Measurements from ENCODE around the gene DNAJC13. TPM values are rescaled to one million over a fixed set of nuclear protein-coding genes. Genes with fewer than 3 reads are reported as not detected.

The DNAJC13 gene
- total and polyA plus RNA-seq, 7 donors, result 7.4 to 30.9 (median 24.7) TPM

DNA sequence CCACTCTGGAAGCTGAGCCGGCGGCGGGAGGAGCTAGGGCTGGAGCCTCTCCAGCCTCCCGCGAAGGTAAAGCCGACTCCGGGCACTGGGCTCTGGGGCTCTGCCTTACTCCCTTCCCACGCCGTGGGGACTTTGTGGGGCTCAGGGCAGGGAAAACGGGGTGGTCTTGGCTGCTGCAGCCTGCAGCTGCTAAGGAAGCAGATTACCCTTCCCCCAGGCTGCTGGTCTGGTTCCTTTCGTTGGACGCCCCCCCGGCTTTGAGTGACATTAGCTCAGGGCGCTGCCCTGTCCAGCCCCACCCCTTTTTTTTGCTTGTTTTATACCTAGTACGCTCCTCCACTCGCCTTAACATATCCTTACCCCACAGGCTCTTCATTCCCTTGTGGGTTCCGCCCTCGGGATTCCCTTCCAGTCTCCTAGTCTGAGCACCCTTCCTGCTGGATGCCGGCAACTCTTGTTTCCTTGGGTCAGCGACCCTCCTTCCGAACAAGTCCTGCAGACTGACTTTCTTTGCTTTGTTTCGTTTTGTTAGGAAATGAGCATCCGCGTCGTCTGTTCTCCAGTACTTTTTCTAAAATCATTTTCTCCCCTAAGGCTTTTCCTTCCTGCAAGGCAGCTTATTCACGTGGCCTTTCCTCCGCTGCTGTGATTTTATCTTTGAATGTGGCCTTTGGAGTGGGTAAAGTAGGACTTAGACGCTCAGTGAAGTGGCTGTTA is 551 bp downstream of the DNAJC13 start:
- H3K36me3 ChIP-seq (ENCODE audit: insufficient read depth in 1 of 2, low read depth in 1 of 2), result peaks cover 0 to 17% of the 10 kb centered on the region in 2 donors
- peak in 1 of 2 donors; percentile 47 for DNase-seq
- peak overlapping the region; percentile 89 for H3K27ac ChIP-seq
- 0 to 1% (median 0%) methylated on average over 21 to 28 of the region's 28 CpGs for WGBS, 3 donors
- TF ChIP-seq, protein P1, sequence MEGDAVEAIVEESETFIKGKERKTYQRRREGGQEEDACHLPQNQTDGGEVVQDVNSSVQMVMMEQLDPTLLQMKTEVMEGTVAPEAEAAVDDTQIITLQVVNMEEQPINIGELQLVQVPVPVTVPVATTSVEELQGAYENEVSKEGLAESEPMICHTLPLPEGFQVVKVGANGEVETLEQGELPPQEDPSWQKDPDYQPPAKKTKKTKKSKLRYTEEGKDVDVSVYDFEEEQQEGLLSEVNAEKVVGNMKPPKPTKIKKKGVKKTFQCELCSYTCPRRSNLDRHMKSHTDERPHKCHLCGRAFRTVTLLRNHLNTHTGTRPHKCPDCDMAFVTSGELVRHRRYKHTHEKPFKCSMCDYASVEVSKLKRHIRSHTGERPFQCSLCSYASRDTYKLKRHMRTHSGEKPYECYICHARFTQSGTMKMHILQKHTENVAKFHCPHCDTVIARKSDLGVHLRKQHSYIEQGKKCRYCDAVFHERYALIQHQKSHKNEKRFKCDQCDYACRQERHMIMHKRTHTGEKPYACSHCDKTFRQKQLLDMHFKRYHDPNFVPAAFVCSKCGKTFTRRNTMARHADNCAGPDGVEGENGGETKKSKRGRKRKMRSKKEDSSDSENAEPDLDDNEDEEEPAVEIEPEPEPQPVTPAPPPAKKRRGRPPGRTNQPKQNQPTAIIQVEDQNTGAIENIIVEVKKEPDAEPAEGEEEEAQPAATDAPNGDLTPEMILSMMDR (IDR thresholded peaks at IDR 0.05), result no peak
- H3K4me3 ChIP-seq, result peak overlapping the region; percentile 98
- H3K4me1 ChIP-seq, result peaks cover 18% of the 10 kb centered on the region
- no peaks in the 10 kb centered on the region for H3K9me3 ChIP-seq
- peak; percentile 57 to 69 (median 66) for ATAC-seq
- no peaks in the 10 kb centered on the region for H3K27me3 ChIP-seq (ENCODE audit: insufficient read depth in 3 of 3, low read length in 2 of 3)
- intact Hi-C loops (cut with DNase I), result no loop called here

DNA sequence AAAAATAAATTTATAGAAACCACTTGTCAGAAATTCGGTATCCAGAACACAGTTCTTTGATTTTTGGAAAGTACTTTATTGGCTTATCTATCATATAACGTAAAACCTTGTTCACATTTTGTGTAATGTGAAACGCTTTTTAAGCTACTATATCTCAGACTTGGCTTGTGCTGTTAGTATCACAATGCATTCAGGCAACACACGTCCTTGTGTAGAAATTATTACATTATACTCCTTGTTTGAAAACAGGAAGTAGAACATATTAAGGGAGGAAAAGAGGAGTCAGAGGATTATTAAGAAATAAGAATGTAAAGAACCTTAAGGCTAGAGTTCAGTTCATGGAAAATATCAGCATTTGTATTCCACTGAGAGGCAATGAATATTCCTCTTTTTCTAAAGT is 1.6 kb downstream of the DNAJC13 start:
- no peak overlapping the region for H3K27ac ChIP-seq
- no peaks in the 10 kb centered on the region for H3K9me3 ChIP-seq
- peaks cover 18% of the 10 kb centered on the region for H3K4me1 ChIP-seq
- no peak for ATAC-seq
- TF ChIP-seq, protein P1 (IDR thresholded peaks at IDR 0.05), result no peak
- H3K27me3 ChIP-seq (ENCODE audit: insufficient read depth in 3 of 3, low read length in 2 of 3), result no peaks in the 10 kb centered on the region
- intact Hi-C loops (cut with DNase I), result no loop called here
- DNase-seq, result no peak
- WGBS, 3 donors, result 18 to 25% (median 18%) methylated on average over 4 of the region's 4 CpGs
- H3K4me3 ChIP-seq, result peak overlapping the region; percentile 98
- peaks cover 0 to 17% of the 10 kb centered on the region in 2 donors for H3K36me3 ChIP-seq (ENCODE audit: insufficient read depth in 1 of 2, low read depth in 1 of 2)

DNA sequence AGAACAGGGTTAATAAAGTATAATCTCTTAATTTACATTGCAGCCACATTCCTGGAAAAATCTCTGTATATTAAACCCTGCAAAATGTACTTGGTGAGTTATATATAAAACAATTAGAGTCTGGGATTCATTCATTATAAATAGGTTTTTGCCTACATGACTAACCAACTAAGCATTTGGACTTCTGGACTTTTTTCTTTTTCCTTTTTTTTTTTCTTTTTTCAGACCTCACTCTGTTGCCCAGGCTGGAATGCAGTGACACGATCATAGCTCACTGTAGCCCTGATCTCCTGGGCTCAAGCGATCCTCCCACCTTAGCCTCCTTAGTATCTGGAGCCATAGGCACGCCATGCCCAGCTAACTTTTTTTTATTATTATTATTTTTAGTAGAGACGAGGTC is 4.5 kb downstream of the DNAJC13 start:
- H3K9me3 ChIP-seq, result no peaks in the 10 kb centered on the region
- TF ChIP-seq, protein P1 (IDR thresholded peaks at IDR 0.05), result no peak
- no peak overlapping the region for H3K27ac ChIP-seq
- peaks cover 0 to 17% of the 10 kb centered on the region in 2 donors for H3K36me3 ChIP-seq (ENCODE audit: insufficient read depth in 1 of 2, low read depth in 1 of 2)
- H3K27me3 ChIP-seq (ENCODE audit: insufficient read depth in 3 of 3, low read length in 2 of 3), result no peaks in the 10 kb centered on the region
- ATAC-seq (no peak), DNase-seq (no peak)
- intact Hi-C loops (cut with DNase I), result no loop called here
- H3K4me1 ChIP-seq, result peaks cover 17% of the 10 kb centered on the region
- WGBS, 3 donors, result 86 to 89% (median 87%) methylated on average over 4 of the region's 4 CpGs
- no peak overlapping the region for H3K4me3 ChIP-seq

DNA sequence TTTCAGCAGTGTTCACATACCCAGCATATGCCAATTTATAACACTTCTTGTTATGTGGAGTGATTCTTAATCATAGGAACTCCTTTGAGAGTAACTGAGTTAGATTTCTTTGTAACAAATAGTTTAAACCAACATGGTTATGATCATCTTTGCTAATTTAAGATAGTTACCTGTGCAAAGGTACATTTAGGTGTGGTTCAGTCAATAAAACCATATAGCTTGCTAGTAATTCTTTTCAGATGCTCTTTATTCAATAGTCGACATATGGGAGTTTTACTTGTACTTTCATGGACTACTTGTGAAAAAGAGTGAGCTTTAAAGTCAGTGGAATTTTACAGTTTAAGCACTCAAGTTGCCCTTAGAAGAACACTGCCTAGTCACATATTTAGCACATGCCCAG is 5.2 kb downstream of the DNAJC13 start:
- Histone ChIP-seq H3K27ac (no peak overlapping the region), H3K4me3 (no peak overlapping the region), H3K4me1 (peaks cover 16% of the 10 kb centered on the region), H3K27me3 (ENCODE audit: insufficient read depth in 3 of 3, low read length in 2 of 3) (no peaks in the 10 kb centered on the region), H3K9me3 (no peaks in the 10 kb centered on the region), H3K36me3 (ENCODE audit: insufficient read depth in 1 of 2, low read depth in 1 of 2) (peaks cover 0 to 17% of the 10 kb centered on the region in 2 donors)
- no peak for DNase-seq
- TF ChIP-seq, protein P1 (IDR thresholded peaks at IDR 0.05), result no peak
- 90 to 95% (median 94%) methylated on average over 1 of the region's 1 CpG for WGBS, 3 donors
- intact Hi-C loops (cut with DNase I), result no loop called here
- no peak for ATAC-seq

DNA sequence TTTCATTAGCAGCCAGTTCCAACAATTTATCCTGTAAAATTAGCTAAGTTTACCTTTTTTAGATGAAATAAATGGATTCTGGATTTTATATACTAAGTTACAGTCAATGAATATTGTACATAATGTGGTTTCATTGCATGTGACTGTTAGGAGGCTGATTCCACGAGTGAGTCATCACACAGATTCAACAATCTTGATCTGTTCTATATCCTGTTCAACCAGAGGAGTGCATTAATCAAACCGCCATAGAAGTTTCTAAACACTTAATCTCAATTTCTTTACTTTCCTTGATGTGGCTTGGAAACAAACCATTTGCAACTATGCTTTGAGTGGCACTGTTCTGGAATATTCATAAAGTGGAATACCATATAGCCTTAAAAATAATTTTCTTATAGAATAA is 15.3 kb downstream of the DNAJC13 start:
- WGBS, 3 donors, result 78 to 86% (median 79%) methylated on average over 2 of the region's 2 CpGs
- ATAC-seq (no peak), DNase-seq (no peak)

More for the DNA sequence above, 15.3 kb downstream of the DNAJC13 start:
- intact Hi-C loops (cut with DNase I), result no loop called here
- H3K4me3 ChIP-seq, result no peak overlapping the region
- peaks cover 0 to 8% of the 10 kb centered on the region in 2 donors for H3K36me3 ChIP-seq (ENCODE audit: insufficient read depth in 1 of 2, low read depth in 1 of 2)
- H3K9me3 ChIP-seq, result no peaks in the 10 kb centered on the region
- TF ChIP-seq, protein P1 (IDR thresholded peaks at IDR 0.05), result no peak
- peaks cover 10% of the 10 kb centered on the region for H3K4me1 ChIP-seq
- H3K27me3 ChIP-seq (ENCODE audit: insufficient read depth in 3 of 3, low read length in 2 of 3), result no peaks in the 10 kb centered on the region
- H3K27ac ChIP-seq, result no peak overlapping the region
